Hindlimb muscle (tissue), 1 donor: Measurements from ENCODE around the gene IGSF21. TPM values are rescaled to one million over a fixed set of nuclear protein-coding genes. Genes with fewer than 3 reads are reported as not detected.

Experiments
- DNase-seq: peaks from one replicate; pipeline ENCODE4 v3.0.0-alpha.2; 2013
- polyA plus RNA-seq: library from polyadenylated mRNA; unstranded; fragments of 120-200 nt; gene quantifications from one replicate; pipeline ENCODE4 v1.2.1, GENCODE V29; 2013; ENCODE audit not compliant: insufficient read length

The IGSF21 gene
- polyA plus RNA-seq, 1 donor = 0.48 TPM

GRCh38 chr1:18097206-18097605, 10.4 kb upstream of the IGSF21 start:
- DNase-seq = no peak

- no peak for DNase-seq
Measured at GRCh38 chr1:18099026-18099425, 8.6 kb upstream of the IGSF21 start.

- DNase-seq = no peak
Measured at GRCh38 chr1:18100060-18100459, 7.5 kb upstream of the IGSF21 start.

GRCh38 chr1:18100491-18101063, 7.0 kb upstream of the IGSF21 start:
- peak; percentile 61 for DNase-seq

GRCh38 chr1:18101508-18101907, 6.1 kb upstream of the IGSF21 start:
- no peak for DNase-seq

GRCh38 chr1:18103788-18104421, 3.7 kb upstream of the IGSF21 start:
- no peak for DNase-seq

- no peak for DNase-seq
Measured at GRCh38 chr1:18104546-18105100, 3.0 kb upstream of the IGSF21 start.

GRCh38 chr1:18105196-18105595, 2.4 kb upstream of the IGSF21 start:
- DNase-seq = no peak

- DNase-seq = no peak
Measured at GRCh38 chr1:18108299-18109057, 880 bp downstream of the IGSF21 start.

- no peak for DNase-seq
Measured at GRCh38 chr1:18109058-18109755, 1.6 kb downstream of the IGSF21 start.

GRCh38 chr1:18109756-18110597, 2.4 kb downstream of the IGSF21 start:
- DNase-seq = no peak

- no peak for DNase-seq
Measured at GRCh38 chr1:18110598-18110939, 3.0 kb downstream of the IGSF21 start.

GRCh38 chr1:18110968-18111367, 3.4 kb downstream of the IGSF21 start:
- no peak for DNase-seq

GRCh38 chr1:18111605-18112297, 4.2 kb downstream of the IGSF21 start:
- no peak for DNase-seq

GRCh38 chr1:18112611-18113010, 5.0 kb downstream of the IGSF21 start:
- no peak for DNase-seq

- DNase-seq = no peak
Measured at GRCh38 chr1:18114726-18115410, 7.3 kb downstream of the IGSF21 start.

GRCh38 chr1:18116777-18117176, 9.2 kb downstream of the IGSF21 start:
- DNase-seq = no peak

GRCh38 chr1:18118078-18118477, 10.5 kb downstream of the IGSF21 start:
- no peak for DNase-seq

- DNase-seq = no peak
Measured at GRCh38 chr1:18118491-18118890, 10.9 kb downstream of the IGSF21 start.

GRCh38 chr1:18119289-18119688, 11.7 kb downstream of the IGSF21 start:
- no peak for DNase-seq
